GM12874 (cell line): ENCODE measurements around the gene HECTD4.

ENCODE experiments used
- CTCF ChIP-seq: IDR thresholded peaks from 2 replicates; pipeline ENCODE4 v1.5.1; 2011; ENCODE audit warnings: low read depth, mild to moderate bottlenecking, control low read depth, low read length, moderate library complexity; ENCODE audit not compliant: insufficient read depth

HECTD4 gene

GRCh38 chr12:112330706-112331105, 51.5 kb downstream of the HECTD4 start:
- no peak for TF ChIP-seq CTCF

- TF ChIP-seq CTCF = no peak
Measured at GRCh38 chr12:112328456-112329124, 53.6 kb downstream of the HECTD4 start.

GRCh38 chr12:112327209-112327938, 54.9 kb downstream of the HECTD4 start:
- no peak for TF ChIP-seq CTCF

GRCh38 chr12:112325622-112326207, 56.5 kb downstream of the HECTD4 start:
- TF ChIP-seq CTCF = no peak

- no peak for TF ChIP-seq CTCF
Measured at GRCh38 chr12:112325157-112325556, 57.1 kb downstream of the HECTD4 start.

- TF ChIP-seq CTCF = no peak
Measured at GRCh38 chr12:112322882-112323547, 59.2 kb downstream of the HECTD4 start.

- no peak for TF ChIP-seq CTCF
Measured at GRCh38 chr12:112322441-112322840, 59.8 kb downstream of the HECTD4 start.
